ENCODE results near the gene TSSK2. TPM values are rescaled to one million over a fixed set of nuclear protein-coding genes. Genes with fewer than 3 reads are reported as not detected.

Gene TSSK2
- total and polyA plus RNA-seq, 2 of the 8 experiments (the other 6 are each of a cell fraction or from before 2014, with no cell fraction given), result not detected

DNA sequence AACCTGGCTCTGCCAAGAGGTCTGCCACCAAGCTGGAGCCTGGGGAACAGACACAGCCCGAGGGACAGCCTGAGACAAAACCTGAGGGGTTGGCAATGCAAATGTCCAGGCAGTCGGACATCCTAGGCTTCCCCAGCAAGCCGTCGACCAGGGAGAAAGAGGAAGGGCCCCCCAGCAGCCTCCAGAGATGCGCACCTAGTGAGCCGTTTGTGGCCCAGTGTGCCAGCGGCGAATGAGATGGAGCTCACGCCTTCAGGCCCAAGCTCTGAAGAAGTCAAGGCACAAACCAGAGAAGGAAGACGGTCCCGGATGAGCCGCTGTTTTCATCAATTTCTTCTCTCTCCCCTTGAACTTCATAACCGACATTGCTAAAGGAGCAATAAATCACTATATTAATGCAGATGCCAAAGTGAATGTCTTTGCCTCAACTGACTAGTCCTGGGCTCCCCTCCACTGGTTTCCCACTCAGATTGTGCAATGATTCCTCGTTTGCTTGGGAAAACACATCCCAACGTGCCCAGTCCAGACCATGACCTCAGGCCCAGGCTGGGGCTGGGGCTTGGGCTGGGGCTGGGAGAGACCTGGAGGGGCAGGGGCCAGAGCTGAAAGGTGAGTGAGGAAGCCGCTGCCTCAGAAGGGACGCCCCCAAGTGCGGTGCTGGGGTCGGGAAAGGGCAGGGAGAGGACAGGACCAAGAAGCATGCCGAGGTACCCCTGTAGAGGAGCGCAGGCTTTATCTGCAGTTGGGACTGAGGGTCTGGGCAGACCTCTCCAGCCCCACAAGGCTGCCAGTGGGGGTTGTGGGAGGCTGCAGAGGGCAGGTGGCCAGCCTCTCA is 5.4 kb upstream of the TSSK2 start:
- Histone ChIP-seq H3K27me3 (replicated peaks in 1 of 4; ENCODE audit: control insufficient read depth in 3 of 4, extremely low read depth in 1 of 4, insufficient read depth in 3 of 4, low read length in 3 of 4) (0 out of 7 replicates have a peak, but pooled peaks cover 0 to 2% (median under 1%) of the 10 kb centered on the region in 4 experiments), H3K23ac (ENCODE audit: insufficient read length) (no peak overlapping the region), H2BK15ac (ENCODE audit: low read length) (no peak overlapping the region), H2BK20ac (ENCODE audit: low read length) (no peak overlapping the region), H2BK5ac (ENCODE audit: low read depth, low read length) (no peak overlapping the region), H3K27ac (ENCODE audit: low read depth, low read length) (no peak overlapping the region), H4K8ac (ENCODE audit: extremely low read depth, insufficient read depth, low read length) (no peak overlapping the region), H3K14ac (ENCODE audit: insufficient read length) (no peak overlapping the region), H3K79me1 (ENCODE audit: low read depth, low read length) (peaks cover 3% of the 10 kb centered on the region), H3K56ac (replicated peaks; ENCODE audit: insufficient read length, low read depth, low read length) (no peak overlapping the region), H4K91ac (replicated peaks; ENCODE audit: insufficient read length, low read length) (no peak overlapping the region), H3K23me2 (ENCODE audit: low read depth, low read length) (peaks cover 9% of the 10 kb centered on the region; the same call in 1 of the 2 replicates), H3K4me3 (ENCODE audit: extremely low read depth in 1 of 4, insufficient read depth in 2 of 4, low read depth in 3 of 4, low read length in 4 of 4) (no peak overlapping the region), H4K20me1 (replicated peaks in 1 of 2; ENCODE audit: control insufficient read depth in 1 of 2, insufficient read depth in 2 of 2, low read length in 2 of 2) (peaks cover 5 to 9% of the 10 kb centered on the region in 2 experiments), H3K18ac (ENCODE audit: extremely low read depth, low read length) (no peak overlapping the region), H2BK12ac (ENCODE audit: low read depth, low read length) (no peak overlapping the region), H2AK5ac (ENCODE audit: low read depth, low read length) (no peak overlapping the region), H2AFZ (ENCODE audit: low read length) (no peak overlapping the region), H3K9me3 (ENCODE audit: insufficient read depth in 2 of 2, low read depth in 1 of 2, low read length in 1 of 2) (no peaks in the 10 kb centered on the region), H4K5ac (ENCODE audit: insufficient read length, low read depth, low read length) (no peak overlapping the region), H3K4me2 (ENCODE audit: insufficient read depth in 1 of 2, low read depth in 2 of 2, low read length in 2 of 2) (no peak overlapping the region), H3K4me1 (replicated peaks in 1 of 4; ENCODE audit: control insufficient read depth in 3 of 4, insufficient read depth in 4 of 4, low read length in 3 of 4) (peaks cover 0 to 9% (median 5%) of the 10 kb centered on the region in 4 experiments; a peak in 5 of 7 replicates), H3K36me3 (ENCODE audit: control insufficient read depth in 2 of 4, insufficient read depth in 4 of 4, low read length in 3 of 4) (no peaks in the 10 kb centered on the region), H3K4ac (replicated peaks; ENCODE audit: insufficient read length, low read depth, low read length) (no peak overlapping the region), H3K79me2 (ENCODE audit: control insufficient read depth in 1 of 2, insufficient read depth in 2 of 2, low read length in 2 of 2) (peaks cover 0 to 10% of the 10 kb centered on the region in 2 experiments; a peak in 2 of 4 replicates), H3K9ac (replicated peaks in 1 of 4; ENCODE audit: extremely low read depth in 1 of 4, low read depth in 3 of 4, low read length in 3 of 4) (no peak overlapping the region), H2BK120ac (replicated peaks; ENCODE audit: low read depth, low read length) (no peak overlapping the region)
- TF ChIP-seq RFX5 (IDR thresholded peaks at IDR 0.05; ENCODE audit: borderline replicate concordance, low read depth, low read length) (no peak), POU5F1 (IDR thresholded peaks at IDR 0.05; ENCODE audit: low read depth, low read length) (no peak), MAFK (IDR thresholded peaks at IDR 0.05; ENCODE audit: low read depth, low read length) (no peak), RAD21 (IDR thresholded peaks at IDR 0.05 in 1 of 2, conservative IDR thresholded peaks at IDR 0.05 in 1 of 2; ENCODE audit: low read depth in 2 of 2, low read length in 2 of 2) (no peak), TAF7 (optimal IDR thresholded peaks at IDR 0.05; ENCODE audit: borderline replicate concordance, low read depth, low read length) (no peak), KDM1A (IDR thresholded peaks at IDR 0.05; ENCODE audit: borderline replicate concordance, low read length) (no peak), SIRT6 (IDR thresholded peaks at IDR 0.05; ENCODE audit: low read length) (no peak), TEAD4 (IDR thresholded peaks at IDR 0.05; ENCODE audit: low read depth, low read length) (no peak), CHD1 (IDR thresholded peaks at IDR 0.05; ENCODE audit: low read depth, low read length) (no peak), POLR2A (IDR thresholded peaks at IDR 0.05; ENCODE audit: control extremely low read depth in 1 of 2, low read depth in 2 of 2, low read length in 2 of 2) (no peak)
- DNase-seq (ENCODE audit: low read depth in 1 of 2, low spot score in 2 of 2) (no peak), FAIRE-seq (no peak)
- 86% methylated on average over 21 of the region's 21 CpGs; no CpG with 5 or more reads in 1 of the 2 experiments for WGBS, 2 experiments (ENCODE audit: extremely low coverage in 1 of 2, insufficient coverage in 1 of 2, insufficient read length in 1 of 2, insufficient replicate concordance in 2 of 2, low coverage in 1 of 2, low lambda C conversion rate in 2 of 2, missing lambda C conversion rate in 1 of 2)
- ChIA-PET CTCF (ENCODE audit: partially characterized antibody) (interaction anchor here (1.1 to 1.9 kb wide), 5 partner anchors 12 to 349 kb away, joined by 3 to 6 read pairs (median 3); partner anchors contain the start of gene ESS2), POLR2A (ENCODE audit: partially characterized antibody) (no interaction called here)

Measured in H1 (cell line).